Measurements from ENCODE around the gene PTH1R.

GRCh38 chr3:46845397-46845859, 32.1 kb upstream of the PTH1R start:
- no peak for TF ChIP-seq POLR2A (IDR thresholded peaks at IDR 0.05)
- TF ChIP-seq CTCF (IDR thresholded peaks at IDR 0.05), result no peak
